NCI-H446 (cell line): Measurements from ENCODE around the gene LRR1.
A peak's percentile ranks its signal among the peaks of the same experiment; 100 is the strongest.
"Not testable (repeated sequence)": the region's sequence is repeated elsewhere in the genome, so short reads cannot be mapped to it uniquely, and the experiment has no call there.

ENCODE experiments used
- DNase-seq, 2 experiments: peaks; one replicate each; lab custom pipeline; 2025; lab: John Stamatoyannopoulos, UW

LRR1 gene

DNA sequence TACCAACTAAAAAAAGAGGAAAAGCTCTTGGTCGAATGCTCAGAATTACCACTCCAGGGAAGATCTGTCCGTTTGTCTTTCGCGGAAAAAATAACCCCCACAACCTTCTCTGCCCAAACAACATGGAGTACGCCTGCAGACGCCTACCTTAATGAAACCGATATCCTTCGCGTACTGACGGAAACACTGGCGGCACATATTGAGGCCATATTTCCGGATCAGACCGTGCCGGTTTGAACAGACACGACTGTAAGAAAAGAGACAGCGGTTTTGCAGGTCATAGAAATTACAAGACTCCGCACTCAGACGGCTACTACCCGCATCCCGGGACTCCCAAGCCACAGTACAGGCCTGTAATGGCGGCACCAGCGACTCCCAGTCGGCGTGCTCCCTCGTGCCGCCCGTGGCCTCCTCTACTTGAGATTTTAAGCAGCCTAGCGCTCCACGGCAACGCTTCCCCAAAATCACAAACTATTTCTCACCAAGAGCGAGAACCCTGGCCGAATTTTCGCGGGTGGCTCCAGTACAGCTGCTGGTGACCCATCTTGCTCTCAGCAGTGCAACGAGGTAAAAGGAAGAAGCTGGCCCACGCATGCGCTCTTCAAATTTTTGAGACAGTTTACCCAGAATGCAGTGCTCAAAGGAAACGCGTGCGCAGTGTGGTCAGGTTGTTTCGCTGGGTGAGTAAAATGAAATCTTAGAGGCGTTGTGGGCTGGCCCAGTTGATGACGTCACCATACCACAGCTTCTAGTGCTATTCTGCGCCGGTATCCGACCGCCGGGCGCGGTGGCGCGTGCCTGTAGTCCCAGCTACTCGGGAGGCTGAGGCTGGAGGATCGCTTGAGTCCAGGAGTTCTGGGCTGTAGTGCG lies 12.7 kb upstream of the LRR1 start, which contains the start of gene RPS29:
RPS29 (minus strand) TSS at position 578 of the 870 bp plus-strand sequence; CDS start at position 544, 34 bp downstream.
- DNase-seq: peak; percentile 99

DNA sequence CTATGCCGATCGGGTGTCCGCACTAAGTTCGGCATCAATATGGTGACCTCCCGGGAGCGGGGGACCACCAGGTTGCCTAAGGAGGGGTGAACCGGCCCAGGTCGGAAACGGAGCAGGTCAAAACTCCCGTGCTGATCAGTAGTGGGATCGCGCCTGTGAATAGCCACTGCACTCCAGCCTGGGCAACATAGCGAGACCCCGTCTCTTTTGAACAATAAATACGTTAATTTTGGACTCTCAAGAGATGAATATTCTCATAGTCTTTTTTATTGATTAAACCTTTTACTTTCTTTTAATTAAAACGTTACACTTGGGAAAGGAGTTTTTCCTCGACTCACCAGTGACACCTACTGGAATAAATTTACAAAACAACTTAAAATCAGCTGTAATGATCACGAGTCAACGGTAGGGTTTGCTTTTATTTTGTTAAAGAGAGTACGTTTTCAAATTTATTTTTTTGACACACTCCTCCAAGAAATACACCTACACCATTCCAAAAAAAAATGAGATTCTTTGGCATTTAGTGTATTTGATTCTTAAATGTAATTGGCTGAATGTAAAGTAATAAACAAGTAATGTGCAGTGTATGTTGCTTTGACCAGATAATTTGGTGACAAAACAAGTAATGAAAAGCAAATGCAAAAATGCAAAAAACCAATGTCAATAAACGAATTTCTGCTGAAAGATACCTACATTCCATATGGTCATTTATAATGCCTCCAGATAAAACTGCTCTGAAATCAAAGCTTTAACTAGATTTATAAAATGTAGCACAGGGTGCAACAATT lies 11.9 kb upstream of the LRR1 start:
- DNase-seq: peak; percentile 74 to 80

DNA sequence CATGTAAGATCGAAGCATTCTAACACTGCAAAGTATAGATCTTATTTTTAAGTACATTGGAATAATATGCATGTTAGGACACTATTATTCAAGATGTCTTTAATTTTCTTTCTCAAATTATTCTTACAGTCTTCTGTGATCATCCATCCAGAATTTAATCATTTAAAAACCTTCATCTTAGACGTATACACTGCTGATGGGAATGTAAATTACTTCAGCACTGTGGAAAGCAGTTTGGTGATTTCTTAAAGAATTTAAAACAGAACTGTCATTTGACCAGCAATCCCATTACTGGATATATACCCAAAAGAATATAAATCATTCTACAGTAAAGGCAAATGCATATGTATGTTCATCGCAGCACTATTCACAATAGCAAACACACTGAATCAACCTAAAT lies 9.4 kb upstream of the LRR1 start:
- DNase-seq: no peak

DNA sequence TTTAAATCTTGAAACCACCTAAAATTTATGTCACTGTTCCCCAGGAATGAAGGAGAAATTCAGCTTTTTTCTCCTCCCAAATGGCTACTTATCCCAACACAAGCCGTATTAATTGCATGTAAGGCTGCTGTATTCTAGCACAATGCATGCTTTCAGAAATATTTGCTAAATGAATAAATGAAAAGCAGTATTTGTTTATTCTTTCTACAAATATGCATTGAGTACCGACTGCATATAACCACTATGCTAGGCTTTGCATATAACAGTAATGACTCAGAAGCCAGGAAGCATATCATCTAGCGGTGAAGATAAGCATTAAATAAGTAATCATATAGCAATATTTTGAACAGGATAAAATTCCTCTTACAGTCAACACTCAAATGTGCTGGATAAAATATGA lies 5.7 kb upstream of the LRR1 start:
- no peak for DNase-seq

DNA sequence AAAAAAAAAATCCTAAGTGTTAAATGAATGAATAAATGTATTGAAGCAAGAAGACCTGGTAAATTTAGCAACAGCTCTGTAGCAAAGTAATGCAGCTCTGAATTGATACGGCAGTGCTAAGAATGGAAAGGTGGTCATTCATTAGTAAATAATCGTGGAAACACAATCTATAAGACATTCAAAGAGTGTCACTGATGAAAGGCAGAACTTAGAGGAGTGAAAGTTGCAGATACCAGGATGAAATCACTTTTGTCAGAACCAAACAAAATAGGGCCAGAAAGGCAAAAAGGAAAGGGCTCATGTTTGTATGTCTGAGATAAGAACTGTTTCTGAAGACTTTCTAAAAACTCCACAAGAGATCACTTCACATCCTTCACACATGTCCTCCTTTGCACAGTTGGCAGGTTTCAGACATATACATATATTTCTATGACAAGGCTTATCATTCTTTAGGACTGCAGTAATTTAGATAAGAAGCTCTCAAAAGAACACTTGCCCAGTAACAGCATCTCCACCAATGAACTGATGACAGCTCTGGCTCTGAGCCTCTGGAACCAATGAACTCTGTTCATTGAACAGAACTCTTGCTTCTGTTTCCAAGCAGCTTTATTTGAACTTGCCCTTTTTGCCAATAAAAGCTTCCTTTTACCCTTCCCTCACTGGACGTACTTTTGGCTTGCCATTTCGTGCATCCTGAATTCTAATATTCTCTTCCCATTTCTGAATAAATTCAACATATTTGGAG lies 4.2 kb upstream of the LRR1 start:
- DNase-seq: peak in 1 of 2 experiments; percentile 11

DNA sequence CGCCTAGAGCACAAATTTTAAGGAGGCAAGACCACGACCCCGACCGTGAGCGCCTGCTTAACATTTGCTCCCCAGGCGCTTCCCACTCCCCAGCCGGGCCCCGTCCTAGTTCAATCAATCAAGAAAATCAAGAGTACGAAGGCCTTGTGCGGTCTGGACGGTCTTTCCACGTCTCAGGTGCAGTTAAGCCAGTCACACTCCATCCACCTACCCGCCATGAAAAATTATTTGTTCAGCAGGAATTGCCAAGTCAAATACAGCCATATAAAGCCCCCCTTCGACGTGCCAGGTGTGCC lies 603 bp upstream of the LRR1 start:
- DNase-seq: no peak

DNA sequence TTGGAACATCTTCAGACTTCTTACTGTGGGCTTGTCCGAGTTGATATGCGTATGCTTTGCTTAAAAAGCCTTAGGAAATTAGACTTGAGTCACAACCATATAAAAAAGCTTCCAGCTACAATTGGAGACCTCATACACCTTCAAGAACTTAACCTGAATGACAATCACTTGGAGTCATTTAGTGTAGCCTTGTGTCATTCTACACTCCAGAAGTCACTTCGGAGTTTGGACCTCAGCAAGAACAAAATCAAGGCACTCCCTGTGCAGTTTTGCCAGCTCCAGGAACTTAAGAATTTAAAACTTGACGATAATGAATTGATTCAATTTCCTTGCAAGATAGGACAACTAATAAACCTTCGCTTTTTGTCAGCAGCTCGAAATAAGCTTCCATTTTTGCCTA lies 8.8 kb downstream of the LRR1 start:
- DNase-seq: no peak

DNA sequence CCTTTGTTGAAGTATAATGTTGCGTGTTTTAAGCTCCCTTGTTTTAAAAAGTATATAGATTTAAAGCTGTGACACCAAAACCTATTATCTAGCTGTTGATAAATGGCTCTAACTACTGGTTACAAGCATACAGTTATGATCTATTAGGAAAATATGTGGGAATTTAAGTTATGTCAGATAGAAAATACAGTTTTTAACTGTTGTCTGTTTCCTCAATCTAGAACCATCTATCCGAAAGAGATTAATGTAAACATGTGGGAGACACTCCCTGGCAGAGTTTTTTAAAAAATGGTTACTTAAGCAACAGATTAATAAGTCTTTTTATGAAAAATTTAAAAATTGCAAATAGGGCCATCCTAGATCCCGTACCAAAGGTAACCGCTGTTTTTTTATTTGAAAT lies 13.5 kb downstream of the LRR1 start:
- DNase-seq: no peak

DNA sequence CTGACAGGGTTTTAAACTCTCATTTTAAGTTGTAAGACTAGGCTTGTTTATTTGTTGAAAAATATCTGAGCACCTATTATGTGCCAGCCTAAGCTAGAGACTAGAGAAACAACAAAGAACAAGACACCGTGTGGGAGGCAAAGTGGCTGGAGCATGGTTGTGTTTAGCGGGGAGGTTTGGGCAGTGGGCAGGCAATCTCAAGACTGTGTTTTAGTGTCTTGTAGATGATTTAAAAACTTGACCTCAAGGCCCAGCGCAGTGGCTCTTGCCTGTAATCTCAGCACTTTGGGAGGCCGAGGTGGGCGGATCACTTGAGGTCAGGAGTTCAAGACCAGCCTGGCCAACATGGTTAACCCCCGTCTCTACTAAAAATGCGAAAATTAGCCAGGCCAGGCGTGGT lies 13.9 kb downstream of the LRR1 start:
- no peak for DNase-seq

DNA sequence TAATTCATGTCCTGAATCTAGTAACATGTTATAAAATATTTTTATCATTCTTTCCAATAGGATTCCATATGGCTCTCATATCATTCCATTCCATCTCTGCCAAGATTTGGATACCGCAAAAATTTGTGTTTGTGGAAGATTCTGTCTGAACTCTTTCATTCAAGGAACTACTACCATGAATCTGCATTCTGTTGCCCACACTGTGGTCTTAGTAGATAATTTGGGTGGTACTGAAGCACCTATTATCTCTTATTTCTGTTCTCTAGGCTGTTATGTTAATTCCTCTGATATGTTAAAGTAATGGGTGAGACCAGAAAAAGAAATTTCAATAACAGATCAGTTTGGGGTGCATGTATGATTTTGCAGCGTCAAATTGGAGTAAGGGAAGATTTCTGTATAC lies 15.5 kb downstream of the LRR1 start:
- no peak for DNase-seq

DNA sequence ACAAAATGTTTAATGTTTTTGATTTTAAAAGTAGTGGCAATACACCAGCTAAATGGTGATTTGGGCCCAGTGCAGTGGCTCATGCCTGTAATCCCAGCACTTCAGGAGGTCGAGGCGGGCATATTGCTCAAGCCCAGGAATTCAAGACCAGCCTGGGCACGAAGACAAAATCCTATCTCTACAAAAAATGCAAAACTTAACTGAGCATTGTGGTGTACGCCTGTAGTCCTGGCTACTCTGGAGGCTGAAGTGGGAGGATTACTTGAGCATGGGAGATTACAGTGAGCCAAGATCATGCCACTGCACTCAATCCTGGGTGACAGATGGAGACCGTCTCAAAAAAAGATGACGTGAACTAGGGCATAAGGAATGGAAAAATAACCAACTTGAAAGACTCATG lies 17.0 kb downstream of the LRR1 start:
- peak in 1 of 2 experiments; percentile 44 for DNase-seq

DNA sequence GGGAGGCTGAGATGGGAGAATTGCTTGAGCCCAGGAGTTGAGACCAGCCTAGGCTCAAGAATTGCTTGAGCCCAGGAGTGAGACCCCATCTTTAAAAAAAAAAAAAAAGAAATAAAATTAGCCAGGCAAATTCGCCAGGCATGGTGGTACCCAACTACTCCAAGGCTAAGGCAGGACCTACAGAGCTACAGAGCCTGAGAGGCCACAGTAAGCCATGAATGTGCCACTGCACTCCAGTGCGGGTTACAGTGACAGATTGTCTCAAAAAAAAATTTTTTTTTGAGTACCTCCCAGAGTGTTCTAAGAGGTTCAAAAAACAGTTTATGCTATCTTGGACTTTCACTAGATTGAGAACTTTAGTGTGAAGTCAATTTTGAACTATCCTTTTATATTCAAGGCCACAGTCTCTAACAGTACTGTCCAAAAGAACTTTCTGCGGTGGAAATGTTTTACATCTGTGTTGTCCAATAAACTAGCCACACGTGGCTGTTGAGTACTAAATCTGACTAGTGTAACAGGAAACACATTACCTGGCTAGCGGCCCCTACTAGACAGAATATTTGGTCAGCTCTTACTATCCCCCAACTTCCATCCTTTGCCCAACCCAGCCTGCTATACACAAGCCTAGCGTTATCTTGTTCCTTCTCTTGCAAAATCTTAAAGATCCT lies 19.2 kb downstream of the LRR1 start:
- no peak for DNase-seq

DNA sequence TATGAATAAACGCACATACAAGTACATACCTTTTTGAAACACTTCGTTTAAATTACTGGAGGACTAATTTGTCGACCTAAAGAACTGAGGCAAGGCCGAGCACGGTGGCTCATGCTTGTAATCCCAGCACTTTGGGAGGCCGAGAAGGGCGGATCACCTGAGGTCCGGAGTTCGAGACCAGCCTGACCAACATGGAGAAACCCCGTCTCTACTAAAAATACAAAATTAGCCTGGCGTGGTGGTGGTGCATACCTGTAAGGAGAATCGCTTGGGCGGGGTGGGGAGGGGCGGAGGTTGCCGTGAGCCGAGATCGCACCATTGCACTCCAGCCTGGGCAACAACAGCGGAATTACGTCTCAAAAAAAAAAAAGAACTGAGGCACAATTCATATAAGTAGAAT lies 20.5 kb downstream of the LRR1 start:
- not testable (repeated sequence) for DNase-seq

DNA sequence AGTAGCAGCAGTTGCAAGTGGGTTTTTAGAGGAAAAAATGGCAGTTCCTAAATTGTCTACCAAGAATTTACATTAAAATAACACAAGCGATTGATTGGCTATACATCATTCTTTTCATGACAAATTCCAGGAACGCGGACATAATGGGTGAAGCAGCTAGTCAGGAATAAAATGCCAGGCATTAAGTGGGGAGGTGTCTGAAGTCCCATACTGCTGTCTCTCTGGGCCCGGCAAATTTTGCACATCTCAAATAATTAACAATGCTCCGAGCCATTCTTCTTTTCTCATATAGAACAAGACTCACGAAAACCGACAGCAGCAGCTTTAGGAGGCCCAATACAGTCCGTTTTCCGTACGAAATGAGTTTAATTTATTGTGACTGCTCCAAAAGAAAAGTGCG lies 21.0 kb downstream of the LRR1 start:
- DNase-seq: no peak

DNA sequence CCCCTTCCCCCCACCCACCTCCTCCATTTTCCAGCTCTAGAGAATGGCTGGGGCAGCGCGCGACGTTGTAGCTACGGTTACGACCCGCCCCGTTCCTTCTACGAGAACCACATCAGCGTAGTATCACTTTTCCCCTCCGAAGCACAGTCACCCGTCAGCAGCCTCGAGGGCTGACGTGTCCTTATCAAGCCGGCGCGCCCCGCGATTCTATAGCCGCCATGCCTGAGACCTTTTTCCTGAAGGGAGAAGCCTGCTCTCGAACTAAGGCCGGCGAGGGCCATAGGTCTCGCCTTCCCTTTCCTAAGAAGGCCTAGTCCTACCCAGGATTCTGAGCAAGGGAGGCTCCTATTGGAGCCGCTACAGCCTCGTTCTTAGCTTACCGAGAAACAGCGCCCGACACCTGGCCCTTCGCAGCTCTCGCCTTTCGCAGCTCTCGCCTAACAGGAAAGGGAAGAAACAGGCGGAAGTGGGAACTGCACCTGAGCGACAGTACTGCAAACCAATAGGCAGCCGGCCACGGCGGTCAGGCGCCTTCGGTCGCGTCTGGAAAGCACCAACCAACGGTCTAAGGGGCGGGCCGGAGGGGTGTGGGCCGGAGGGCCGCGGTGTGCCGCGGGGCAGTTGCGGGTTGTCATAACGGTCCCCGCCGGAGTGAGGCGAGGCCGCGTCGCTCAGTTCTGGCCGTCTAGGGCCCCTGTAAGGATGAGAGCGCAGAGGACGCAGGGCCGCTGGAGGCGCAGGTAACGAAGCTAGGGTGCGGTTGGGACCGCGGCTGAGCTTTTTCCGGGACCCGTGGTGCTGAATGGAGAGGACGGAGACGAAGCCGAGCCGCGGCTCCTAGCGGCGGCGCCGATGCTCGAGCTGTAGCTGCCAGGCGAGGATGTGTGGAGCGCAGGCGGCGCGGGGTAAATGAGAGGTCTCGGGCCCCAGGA lies 21.7 kb downstream of the LRR1 start, which contains the start of the genes MGAT2 and RPL36AL:
MGAT2 (plus strand) TSS at position 618 of the 932 bp plus-strand sequence. CDS start 470 bp downstream, outside the sequence.
RPL36AL (minus strand) TSS at position 445 of the 932 bp plus-strand sequence. CDS start 1,522 bp downstream, outside the sequence.
- peak; percentile 91 to 96 for DNase-seq

DNA sequence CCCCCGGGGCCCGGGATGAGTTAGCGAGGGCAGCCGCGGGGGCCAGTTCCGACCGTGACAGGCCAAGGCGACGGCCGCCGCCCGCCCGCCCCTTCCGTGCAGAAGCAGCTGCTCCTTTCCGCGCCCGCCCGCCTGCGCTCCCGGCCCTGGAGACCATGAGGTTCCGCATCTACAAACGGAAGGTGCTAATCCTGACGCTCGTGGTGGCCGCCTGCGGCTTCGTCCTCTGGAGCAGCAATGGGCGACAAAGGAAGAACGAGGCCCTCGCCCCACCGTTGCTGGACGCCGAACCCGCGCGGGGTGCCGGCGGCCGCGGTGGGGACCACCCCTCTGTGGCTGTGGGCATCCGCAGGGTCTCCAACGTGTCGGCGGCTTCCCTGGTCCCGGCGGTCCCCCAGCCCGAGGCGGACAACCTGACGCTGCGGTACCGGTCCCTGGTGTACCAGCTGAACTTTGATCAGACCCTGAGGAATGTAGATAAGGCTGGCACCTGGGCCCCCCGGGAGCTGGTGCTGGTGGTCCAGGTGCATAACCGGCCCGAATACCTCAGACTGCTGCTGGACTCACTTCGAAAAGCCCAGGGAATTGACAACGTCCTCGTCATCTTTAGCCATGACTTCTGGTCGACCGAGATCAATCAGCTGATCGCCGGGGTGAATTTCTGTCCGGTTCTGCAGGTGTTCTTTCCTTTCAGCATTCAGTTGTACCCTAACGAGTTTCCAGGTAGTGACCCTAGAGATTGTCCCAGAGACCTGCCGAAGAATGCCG lies 22.6 kb downstream of the LRR1 start:
- peak in 1 of 2 experiments; percentile 66 for DNase-seq

DNA sequence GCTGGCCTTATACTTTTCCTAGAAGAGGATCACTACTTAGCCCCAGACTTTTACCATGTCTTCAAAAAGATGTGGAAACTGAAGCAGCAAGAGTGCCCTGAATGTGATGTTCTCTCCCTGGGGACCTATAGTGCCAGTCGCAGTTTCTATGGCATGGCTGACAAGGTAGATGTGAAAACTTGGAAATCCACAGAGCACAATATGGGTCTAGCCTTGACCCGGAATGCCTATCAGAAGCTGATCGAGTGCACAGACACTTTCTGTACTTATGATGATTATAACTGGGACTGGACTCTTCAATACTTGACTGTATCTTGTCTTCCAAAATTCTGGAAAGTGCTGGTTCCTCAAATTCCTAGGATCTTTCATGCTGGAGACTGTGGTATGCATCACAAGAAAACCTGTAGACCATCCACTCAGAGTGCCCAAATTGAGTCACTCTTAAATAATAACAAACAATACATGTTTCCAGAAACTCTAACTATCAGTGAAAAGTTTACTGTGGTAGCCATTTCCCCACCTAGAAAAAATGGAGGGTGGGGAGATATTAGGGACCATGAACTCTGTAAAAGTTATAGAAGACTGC lies 23.4 kb downstream of the LRR1 start:
- no peak for DNase-seq

DNA sequence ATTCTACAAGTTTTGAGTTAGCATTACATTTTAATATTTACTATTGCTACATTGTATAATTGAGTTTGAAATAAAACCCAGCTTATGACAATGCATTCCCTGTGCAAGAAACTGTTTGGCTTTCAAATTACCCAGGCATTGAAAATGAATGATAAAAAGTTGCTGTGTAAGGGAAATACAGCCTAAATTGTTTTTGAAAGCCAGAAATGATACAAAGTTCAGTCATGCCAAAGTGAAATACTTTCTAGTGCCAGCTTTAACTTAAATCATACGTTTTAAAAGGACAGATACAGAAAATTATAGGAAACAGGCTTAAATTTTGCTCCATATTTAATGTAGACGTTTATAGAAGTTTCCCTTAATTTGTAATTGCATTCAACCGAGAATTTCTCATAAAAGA lies 24.6 kb downstream of the LRR1 start:
- no peak for DNase-seq
